ENCODE results near the gene GLOD5. TPM values are rescaled to one million over a fixed set of nuclear protein-coding genes. Genes with fewer than 3 reads are reported as not detected.

Gene GLOD5
- total RNA-seq, 3 donors from 2014 or later (not counting 1 experiment from before 2014, with no cell fraction given) = not detected

GRCh38 chrX:48790477-48790876, 28.9 kb downstream of the GLOD5 start:
- Histone ChIP-seq H3K36me3 (ENCODE audit: control insufficient read depth, insufficient read depth, low read length) (no peaks in the 10 kb centered on the region), H3K4me3 (ENCODE audit: low read length) (no peak overlapping the region), H3K27ac (ENCODE audit: low read length) (no peak overlapping the region), H3K4me1 (ENCODE audit: control insufficient read depth, insufficient read depth, low read length) (peaks cover 8% of the 10 kb centered on the region), H3K9me3 (ENCODE audit: control insufficient read depth, insufficient read depth, low read length) (no peaks in the 10 kb centered on the region), H3K27me3 (ENCODE audit: control insufficient read depth, insufficient read depth, low read length) (no peaks in the 10 kb centered on the region)
- ATAC-seq = no peak
- H3K36me3 Mint-ChIP-seq = no peaks in the 10 kb centered on the region
- H3K9me3 Mint-ChIP-seq = no peaks in the 10 kb centered on the region
- no peak for DNase-seq
- peaks cover 0 to 9% of the 10 kb centered on the region in 2 donors for H3K27me3 Mint-ChIP-seq (ENCODE audit: low read depth in 2 of 2)
- WGBS (ENCODE audit: insufficient coverage) = 91% methylated on average over 5 of the region's 5 CpGs
- intact Hi-C loops (cut with micrococcal nuclease) = no loop called here
- peaks cover 0 to 24% of the 10 kb centered on the region in 2 donors for H3K4me1 Mint-ChIP-seq
- no peak overlapping the region for H3K27ac Mint-ChIP-seq
- no peak for TF ChIP-seq CTCF (IDR thresholded peaks at IDR 0.05)
- no peak overlapping the region for H3K4me3 Mint-ChIP-seq

DNA sequence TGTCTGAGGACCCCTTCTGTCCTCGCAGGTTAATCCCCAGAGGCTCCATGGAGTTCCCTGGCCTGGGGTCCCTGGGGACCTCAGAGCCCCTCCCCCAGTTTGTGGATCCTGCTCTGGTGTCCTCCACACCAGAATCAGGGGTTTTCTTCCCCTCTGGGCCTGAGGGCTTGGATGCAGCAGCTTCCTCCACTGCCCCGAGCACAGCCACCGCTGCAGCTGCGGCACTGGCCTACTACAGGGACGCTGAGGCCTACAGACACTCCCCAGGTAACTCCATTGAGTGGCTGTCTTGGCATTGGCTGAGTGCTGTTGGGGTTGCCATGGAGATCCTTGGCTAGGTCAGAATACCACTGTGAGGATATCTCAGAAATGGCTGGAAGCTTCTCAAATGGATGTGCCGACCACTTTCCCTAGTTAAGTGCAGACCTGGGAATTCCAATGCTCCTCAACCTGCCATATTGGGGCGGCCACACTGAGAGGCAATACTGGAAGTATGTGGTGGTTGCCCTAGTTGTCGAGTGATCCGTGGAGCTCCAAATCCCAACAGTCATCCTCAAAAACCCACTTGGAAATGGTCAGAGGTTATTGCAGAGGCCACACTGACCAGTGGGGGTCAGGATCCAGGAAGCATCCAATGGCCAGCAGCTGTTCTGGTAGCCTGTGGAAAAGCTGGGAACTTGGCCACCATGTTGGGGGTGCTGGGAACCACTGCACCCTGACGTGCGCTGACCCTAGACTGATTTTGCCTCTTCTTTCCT, 29.7 kb downstream of the GLOD5 start:
- peaks cover 0 to 9% of the 10 kb centered on the region in 2 donors for H3K27me3 Mint-ChIP-seq (ENCODE audit: low read depth in 2 of 2)
- no peak overlapping the region for H3K27ac ChIP-seq (ENCODE audit: low read length)
- no peak for ATAC-seq
- H3K27me3 ChIP-seq (ENCODE audit: control insufficient read depth, insufficient read depth, low read length) = no peaks in the 10 kb centered on the region
- H3K9me3 Mint-ChIP-seq = no peaks in the 10 kb centered on the region
- H3K4me3 ChIP-seq (ENCODE audit: low read length) = no peak overlapping the region
- peaks cover 8% of the 10 kb centered on the region for H3K4me1 ChIP-seq (ENCODE audit: control insufficient read depth, insufficient read depth, low read length)
- DNase-seq = no peak
- intact Hi-C loops (cut with micrococcal nuclease) = no loop called here
- no peak overlapping the region for H3K4me3 Mint-ChIP-seq
- H3K9me3 ChIP-seq (ENCODE audit: control insufficient read depth, insufficient read depth, low read length) = no peaks in the 10 kb centered on the region
- H3K36me3 Mint-ChIP-seq = no peaks in the 10 kb centered on the region
- H3K36me3 ChIP-seq (ENCODE audit: control insufficient read depth, insufficient read depth, low read length) = no peaks in the 10 kb centered on the region
- 97% methylated on average over 10 of the region's 11 CpGs for WGBS (ENCODE audit: insufficient coverage)
- peaks cover 0 to 24% of the 10 kb centered on the region in 2 donors for H3K4me1 Mint-ChIP-seq
- TF ChIP-seq CTCF (IDR thresholded peaks at IDR 0.05) = no peak
- H3K27ac Mint-ChIP-seq = no peak overlapping the region

DNA sequence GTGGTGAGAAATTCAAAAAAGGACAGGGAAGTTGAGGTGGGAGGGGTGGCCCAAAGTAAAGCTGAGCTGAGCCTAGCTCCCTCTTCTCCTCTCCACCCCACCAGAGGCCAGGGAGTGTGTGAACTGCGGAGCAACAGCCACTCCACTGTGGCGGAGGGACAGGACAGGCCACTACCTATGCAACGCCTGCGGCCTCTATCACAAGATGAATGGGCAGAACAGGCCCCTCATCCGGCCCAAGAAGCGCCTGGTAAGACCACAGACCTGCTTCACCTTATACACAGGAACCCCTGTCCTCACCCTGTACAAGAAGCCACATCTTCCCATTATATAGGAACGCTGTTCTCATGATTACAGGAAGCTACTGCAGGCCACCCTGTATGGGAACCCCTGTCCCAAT, 30.7 kb downstream of the GLOD5 start:
- Histone ChIP-seq H3K27me3 (ENCODE audit: control insufficient read depth, insufficient read depth, low read length) (no peaks in the 10 kb centered on the region), H3K4me3 (ENCODE audit: low read length) (no peak overlapping the region), H3K4me1 (ENCODE audit: control insufficient read depth, insufficient read depth, low read length) (peaks cover 8% of the 10 kb centered on the region), H3K27ac (ENCODE audit: low read length) (no peak overlapping the region), H3K36me3 (ENCODE audit: control insufficient read depth, insufficient read depth, low read length) (no peaks in the 10 kb centered on the region), H3K9me3 (ENCODE audit: control insufficient read depth, insufficient read depth, low read length) (no peaks in the 10 kb centered on the region)
- H3K4me1 Mint-ChIP-seq = peaks cover 0 to 24% of the 10 kb centered on the region in 2 donors
- DNase-seq (no peak), ATAC-seq (no peak)
- WGBS (ENCODE audit: insufficient coverage) = 97% methylated on average over 6 of the region's 7 CpGs
- no peak for TF ChIP-seq CTCF (IDR thresholded peaks at IDR 0.05)
- no peak overlapping the region for H3K4me3 Mint-ChIP-seq
- intact Hi-C loops (cut with micrococcal nuclease) = no loop called here
- H3K36me3 Mint-ChIP-seq = no peaks in the 10 kb centered on the region
- no peak overlapping the region for H3K27ac Mint-ChIP-seq
- peaks cover 0 to 5% of the 10 kb centered on the region in 2 donors for H3K27me3 Mint-ChIP-seq (ENCODE audit: low read depth in 2 of 2)
- no peaks in the 10 kb centered on the region for H3K9me3 Mint-ChIP-seq

GRCh38 chrX:48793935-48794334, 32.4 kb downstream of the GLOD5 start:
- DNase-seq = no peak
- no peaks in the 10 kb centered on the region for H3K27me3 ChIP-seq (ENCODE audit: control insufficient read depth, insufficient read depth, low read length)
- H3K27ac Mint-ChIP-seq = no peak overlapping the region
- peaks cover 8% of the 10 kb centered on the region for H3K4me1 ChIP-seq (ENCODE audit: control insufficient read depth, insufficient read depth, low read length)
- no peaks in the 10 kb centered on the region for H3K9me3 Mint-ChIP-seq
- 94% methylated on average over 3 of the region's 4 CpGs for WGBS (ENCODE audit: insufficient coverage)
- no peaks in the 10 kb centered on the region for H3K36me3 ChIP-seq (ENCODE audit: control insufficient read depth, insufficient read depth, low read length)
- intact Hi-C loops (cut with micrococcal nuclease) = no loop called here
- ATAC-seq = no peak
- H3K4me3 ChIP-seq (ENCODE audit: low read length) = no peak overlapping the region
- H3K9me3 ChIP-seq (ENCODE audit: control insufficient read depth, insufficient read depth, low read length) = no peaks in the 10 kb centered on the region
- H3K4me1 Mint-ChIP-seq = peaks cover 0 to 15% of the 10 kb centered on the region in 2 donors
- H3K27ac ChIP-seq (ENCODE audit: low read length) = no peak overlapping the region
- H3K27me3 Mint-ChIP-seq (ENCODE audit: low read depth in 2 of 2) = no peaks in the 10 kb centered on the region
- no peaks in the 10 kb centered on the region for H3K36me3 Mint-ChIP-seq
- no peak for TF ChIP-seq CTCF (IDR thresholded peaks at IDR 0.05)
- H3K4me3 Mint-ChIP-seq = no peak overlapping the region
